Mammary epithelial cell (primary cell): ENCODE data around the gene HCFC1R1.
A peak's percentile ranks its signal among the peaks of the same experiment; 100 is the strongest.

Experiments
- EZH2 ChIP-seq: IDR thresholded peaks from 2 replicates; pipeline ENCODE4 v1.6.1; 2012; ENCODE audit warnings: low read length, inconsistent platforms, borderline replicate concordance
- TF ChIP-seq, protein P1 (sequence below), 2 donors: IDR thresholded peaks in 1 of 2; conservative IDR thresholded peaks in 1 of 2; 2 replicates each; pipeline ENCODE4 v1.5.1; 2011 to 2012; ENCODE audit warnings: inconsistent platforms in 2 of 2, low read length in 2 of 2, mild to moderate bottlenecking in 2 of 2, control low read depth in 1 of 2, low read depth in 1 of 2; ENCODE audit not compliant: insufficient read depth in 1 of 2; ENCODE audit errors: extremely low read depth in 1 of 2

DNA sequence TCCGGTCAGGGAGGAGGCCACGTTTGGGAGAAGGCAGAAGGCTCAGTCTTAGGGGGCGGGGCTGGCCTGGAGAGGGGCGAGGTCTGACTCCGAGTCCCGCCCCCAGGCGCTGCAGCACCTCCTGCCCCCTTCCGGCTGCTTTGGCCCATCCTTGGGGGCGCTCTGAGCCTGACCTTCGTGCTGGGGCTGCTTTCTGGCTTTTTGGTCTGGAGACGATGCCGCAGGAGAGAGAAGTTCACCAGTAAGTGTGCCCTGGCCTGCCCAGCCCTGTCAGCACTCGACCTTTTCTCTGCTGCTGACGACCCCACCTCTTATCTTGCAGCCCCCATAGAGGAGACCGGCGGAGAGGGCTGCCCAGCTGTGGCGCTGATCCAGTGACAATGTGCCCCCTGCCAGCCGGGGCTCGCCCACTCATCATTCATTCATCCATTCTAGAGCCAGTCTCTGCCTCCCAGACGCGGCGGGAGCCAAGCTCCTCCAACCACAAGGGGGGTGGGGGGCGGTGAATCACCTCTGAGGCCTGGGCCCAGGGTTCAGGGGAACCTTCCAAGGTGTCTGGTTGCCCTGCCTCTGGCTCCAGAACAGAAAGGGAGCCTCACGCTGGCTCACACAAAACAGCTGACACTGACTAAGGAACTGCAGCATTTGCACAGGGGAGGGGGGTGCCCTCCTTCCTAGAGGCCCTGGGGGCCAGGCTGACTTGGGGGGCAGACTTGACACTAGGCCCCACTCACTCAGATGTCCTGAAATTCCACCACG is 2.1 kb downstream of the HCFC1R1 start:
- TF ChIP-seq EZH2: no peak
- TF ChIP-seq, protein P1, sequence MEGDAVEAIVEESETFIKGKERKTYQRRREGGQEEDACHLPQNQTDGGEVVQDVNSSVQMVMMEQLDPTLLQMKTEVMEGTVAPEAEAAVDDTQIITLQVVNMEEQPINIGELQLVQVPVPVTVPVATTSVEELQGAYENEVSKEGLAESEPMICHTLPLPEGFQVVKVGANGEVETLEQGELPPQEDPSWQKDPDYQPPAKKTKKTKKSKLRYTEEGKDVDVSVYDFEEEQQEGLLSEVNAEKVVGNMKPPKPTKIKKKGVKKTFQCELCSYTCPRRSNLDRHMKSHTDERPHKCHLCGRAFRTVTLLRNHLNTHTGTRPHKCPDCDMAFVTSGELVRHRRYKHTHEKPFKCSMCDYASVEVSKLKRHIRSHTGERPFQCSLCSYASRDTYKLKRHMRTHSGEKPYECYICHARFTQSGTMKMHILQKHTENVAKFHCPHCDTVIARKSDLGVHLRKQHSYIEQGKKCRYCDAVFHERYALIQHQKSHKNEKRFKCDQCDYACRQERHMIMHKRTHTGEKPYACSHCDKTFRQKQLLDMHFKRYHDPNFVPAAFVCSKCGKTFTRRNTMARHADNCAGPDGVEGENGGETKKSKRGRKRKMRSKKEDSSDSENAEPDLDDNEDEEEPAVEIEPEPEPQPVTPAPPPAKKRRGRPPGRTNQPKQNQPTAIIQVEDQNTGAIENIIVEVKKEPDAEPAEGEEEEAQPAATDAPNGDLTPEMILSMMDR (conservative IDR thresholded peaks at IDR 0.05 in 1 of 2, IDR thresholded peaks at IDR 0.05 in 1 of 2; ENCODE audit: extremely low read depth in 1 of 2, insufficient read depth in 1 of 2, low read depth in 1 of 2, low read length in 2 of 2): peak; percentile 5 to 34
